ENCODE measurements around the gene PSG11.
"Not testable (repeated sequence)": the region's sequence is repeated elsewhere in the genome, so short reads cannot be mapped to it uniquely, and the experiment has no call there.

DNA sequence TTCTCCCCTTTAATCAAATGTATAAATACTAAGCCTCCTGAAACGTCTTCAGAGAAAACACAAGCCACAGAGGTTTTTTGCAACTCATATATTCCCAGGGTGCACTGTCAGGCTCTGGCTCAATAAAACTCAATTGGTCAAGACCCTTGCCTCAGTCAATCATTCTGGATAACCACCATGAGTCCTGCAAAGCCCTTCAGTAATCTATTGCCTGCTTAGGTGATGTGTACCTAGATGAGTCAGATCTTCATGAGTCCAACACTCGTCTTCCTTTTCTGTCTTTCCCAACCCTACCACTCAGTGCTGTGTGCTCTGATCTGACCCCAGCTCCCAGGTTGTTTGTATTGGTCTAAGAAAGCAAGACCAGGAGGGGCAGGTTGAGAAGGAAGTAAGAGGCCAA is 32.2 kb upstream of the PSG11 start:
- TF ChIP-seq, protein P1, sequence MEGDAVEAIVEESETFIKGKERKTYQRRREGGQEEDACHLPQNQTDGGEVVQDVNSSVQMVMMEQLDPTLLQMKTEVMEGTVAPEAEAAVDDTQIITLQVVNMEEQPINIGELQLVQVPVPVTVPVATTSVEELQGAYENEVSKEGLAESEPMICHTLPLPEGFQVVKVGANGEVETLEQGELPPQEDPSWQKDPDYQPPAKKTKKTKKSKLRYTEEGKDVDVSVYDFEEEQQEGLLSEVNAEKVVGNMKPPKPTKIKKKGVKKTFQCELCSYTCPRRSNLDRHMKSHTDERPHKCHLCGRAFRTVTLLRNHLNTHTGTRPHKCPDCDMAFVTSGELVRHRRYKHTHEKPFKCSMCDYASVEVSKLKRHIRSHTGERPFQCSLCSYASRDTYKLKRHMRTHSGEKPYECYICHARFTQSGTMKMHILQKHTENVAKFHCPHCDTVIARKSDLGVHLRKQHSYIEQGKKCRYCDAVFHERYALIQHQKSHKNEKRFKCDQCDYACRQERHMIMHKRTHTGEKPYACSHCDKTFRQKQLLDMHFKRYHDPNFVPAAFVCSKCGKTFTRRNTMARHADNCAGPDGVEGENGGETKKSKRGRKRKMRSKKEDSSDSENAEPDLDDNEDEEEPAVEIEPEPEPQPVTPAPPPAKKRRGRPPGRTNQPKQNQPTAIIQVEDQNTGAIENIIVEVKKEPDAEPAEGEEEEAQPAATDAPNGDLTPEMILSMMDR (IDR thresholded peaks at IDR 0.05) = not testable (repeated sequence)
- TF ChIP-seq EP300, POLR2A (IDR thresholded peaks at IDR 0.05): not testable (repeated sequence)
